Mesenteric fat pad (tissue), 1 donor: ENCODE measurements around the gene TBC1D30. TPM values are rescaled to one million over a fixed set of nuclear protein-coding genes. Genes with fewer than 3 reads are reported as not detected.

Experiments used
- DNase-seq: peaks from one replicate; pipeline ENCODE4 v3.0.0-alpha.2; 2020; ENCODE audit warnings: low spot score
- total RNA-seq: library from RNA; stranded (reverse); fragmentation: NEBNext Ultra II Directional; extraction: Animal tissue kit (Norgen Biotek cat#: 25700); gene quantifications from one replicate; pipeline ENCODE4 v1.2.1, GENCODE V29; 2021
- donor health status: DM: yes; HTN: yes; CAD: no.

Gene TBC1D30
- total RNA-seq, 1 donor from 2014 or later, result 5.9 TPM

DNA sequence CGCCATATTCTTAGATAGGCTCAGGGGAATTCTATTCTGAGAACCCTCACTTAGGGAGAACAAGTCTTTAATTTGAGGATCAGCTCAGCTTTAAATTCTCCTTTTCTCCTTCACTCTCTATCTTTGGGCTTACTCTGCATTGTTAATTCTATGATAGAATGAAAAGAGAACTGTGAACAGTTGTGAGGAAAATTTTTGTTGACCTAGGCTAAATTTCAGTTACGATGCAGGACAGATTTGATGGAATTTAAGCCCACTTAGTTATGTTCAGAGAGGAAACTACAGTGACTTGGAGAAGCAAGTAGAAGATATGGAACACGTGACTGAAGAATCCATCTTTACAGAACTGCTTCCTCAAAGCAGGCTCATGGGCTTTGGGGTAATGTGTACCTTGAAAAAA is 82.7 kb downstream of the TBC1D30 start:
- DNase-seq, result no peak

- DNase-seq, result no peak
Measured at GRCh38 chr12:64909124-64909523, 84.7 kb downstream of the TBC1D30 start.

GRCh38 chr12:64911081-64911480 is 86.6 kb downstream of the TBC1D30 start:
- no peak for DNase-seq

DNA sequence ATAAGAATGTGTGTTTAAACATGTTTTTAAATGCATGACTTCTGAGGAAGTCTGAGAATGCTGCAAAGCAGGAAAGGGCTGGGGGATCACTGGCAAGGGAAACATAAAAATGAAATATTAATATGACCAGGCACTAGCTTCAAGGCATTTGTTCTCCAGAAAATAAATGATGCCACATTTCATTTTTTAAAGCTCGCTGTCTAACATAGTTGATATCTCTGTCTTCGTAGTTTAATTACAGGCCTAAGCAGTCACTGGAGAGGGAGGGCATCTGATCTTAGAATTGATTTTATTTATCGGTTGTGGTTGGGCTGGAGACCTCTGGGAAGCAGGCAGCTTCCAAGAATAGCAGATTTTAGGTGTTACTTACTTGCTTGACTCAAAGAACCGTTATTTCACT is 87.5 kb downstream of the TBC1D30 start:
- no peak for DNase-seq

DNA sequence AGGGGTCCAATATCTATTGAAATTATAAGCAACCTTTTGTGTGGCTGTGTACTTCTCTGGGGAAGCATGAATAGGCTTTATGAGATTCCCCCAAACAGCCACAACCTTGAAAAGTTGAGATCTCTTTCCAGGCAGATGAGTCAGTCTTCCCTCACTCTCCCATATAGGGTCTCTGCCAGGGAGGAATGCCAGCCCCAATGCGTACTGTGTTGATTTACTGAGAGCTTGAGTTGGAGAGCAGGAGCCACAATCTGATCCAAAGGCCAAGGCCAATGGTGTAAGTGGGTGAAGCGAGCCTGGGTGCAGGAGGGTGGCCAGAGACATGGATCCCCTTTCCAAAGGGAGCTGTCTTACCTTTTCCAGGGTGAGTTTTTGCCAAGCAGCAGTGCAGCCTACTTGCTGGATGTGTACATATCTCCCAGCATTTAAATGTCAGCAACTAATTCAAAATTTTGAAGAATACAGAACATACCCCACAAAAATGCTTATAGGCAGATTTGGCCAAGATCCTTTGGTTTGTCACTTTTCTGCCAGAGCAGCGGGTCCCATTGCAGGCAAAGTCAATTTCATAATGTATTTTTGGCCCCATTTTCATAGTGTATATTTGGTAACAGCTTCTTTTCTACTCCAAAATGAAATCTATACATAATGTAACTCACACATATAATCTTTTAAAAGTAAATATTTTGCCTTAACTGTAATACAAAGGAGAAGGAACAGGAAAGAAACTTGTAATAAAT is 88.2 kb downstream of the TBC1D30 start:
- DNase-seq, result no peak

- DNase-seq, result no peak
Measured at GRCh38 chr12:64915242-64915641, 90.8 kb downstream of the TBC1D30 start.

- DNase-seq, result no peak
Measured at GRCh38 chr12:64916411-64917261, 92.2 kb downstream of the TBC1D30 start.

DNA sequence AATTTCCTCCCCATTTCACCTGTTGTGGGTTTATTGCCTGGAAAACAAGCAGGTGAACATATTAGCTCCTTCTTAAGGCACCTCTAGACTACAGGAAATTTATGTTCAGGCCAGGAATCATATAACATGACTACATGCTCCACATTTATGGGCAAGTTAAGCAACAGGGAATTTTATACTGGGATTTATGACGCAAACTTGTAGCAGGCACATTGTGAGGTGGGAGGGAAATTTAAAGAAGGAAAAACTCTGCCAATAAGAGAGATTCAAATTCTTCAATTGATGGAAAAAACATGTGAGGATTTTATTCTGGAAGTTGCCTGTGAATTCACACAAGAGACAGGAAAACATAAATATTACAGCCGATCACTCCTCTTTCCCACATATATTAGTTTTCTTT is 93.9 kb downstream of the TBC1D30 start:
- no peak for DNase-seq

GRCh38 chr12:64918801-64919200 is 94.4 kb downstream of the TBC1D30 start:
- no peak for DNase-seq

GRCh38 chr12:64922853-64923252 is 98.4 kb downstream of the TBC1D30 start:
- DNase-seq, result no peak

DNA sequence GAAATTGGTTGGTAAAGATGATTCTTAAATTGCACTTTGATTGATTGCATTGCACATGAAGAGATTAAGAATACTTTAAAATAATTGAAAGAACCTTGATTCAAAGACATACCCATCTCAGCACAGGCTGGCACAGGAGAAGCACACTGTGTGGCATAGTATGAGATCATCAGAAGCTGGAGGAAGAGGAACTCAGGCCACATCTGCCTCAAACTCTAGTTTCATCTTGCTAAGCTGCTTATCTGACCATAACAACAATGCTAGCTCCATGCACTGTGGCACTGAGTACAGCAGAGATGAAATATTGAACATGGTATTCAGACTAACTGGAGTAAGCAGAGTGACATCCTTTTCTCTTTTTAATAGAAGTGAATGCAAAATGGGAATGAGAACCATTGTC is 99.1 kb downstream of the TBC1D30 start:
- DNase-seq, result no peak

Other genes with a start within 250 kb of the TBC1D30 start
- 90.6 TPM for gene RASSF3, start 214.2 kb upstream of the TBC1D30 start, total RNA-seq
- 278 TPM for gene GNS, start 65.2 kb upstream of the TBC1D30 start, total RNA-seq